Kidney capillary endothelial cell (primary cell): Measurements from ENCODE around the gene NOP14.
"Not testable (repeated sequence)": the region's sequence is repeated elsewhere in the genome, so short reads cannot be mapped to it uniquely, and the experiment has no call there.

Source experiments
- DNase-seq: peaks from one replicate; pipeline ENCODE4 v3.0.0-alpha.2; 2018; ENCODE audit warnings: low spot score

The NOP14 gene

DNA sequence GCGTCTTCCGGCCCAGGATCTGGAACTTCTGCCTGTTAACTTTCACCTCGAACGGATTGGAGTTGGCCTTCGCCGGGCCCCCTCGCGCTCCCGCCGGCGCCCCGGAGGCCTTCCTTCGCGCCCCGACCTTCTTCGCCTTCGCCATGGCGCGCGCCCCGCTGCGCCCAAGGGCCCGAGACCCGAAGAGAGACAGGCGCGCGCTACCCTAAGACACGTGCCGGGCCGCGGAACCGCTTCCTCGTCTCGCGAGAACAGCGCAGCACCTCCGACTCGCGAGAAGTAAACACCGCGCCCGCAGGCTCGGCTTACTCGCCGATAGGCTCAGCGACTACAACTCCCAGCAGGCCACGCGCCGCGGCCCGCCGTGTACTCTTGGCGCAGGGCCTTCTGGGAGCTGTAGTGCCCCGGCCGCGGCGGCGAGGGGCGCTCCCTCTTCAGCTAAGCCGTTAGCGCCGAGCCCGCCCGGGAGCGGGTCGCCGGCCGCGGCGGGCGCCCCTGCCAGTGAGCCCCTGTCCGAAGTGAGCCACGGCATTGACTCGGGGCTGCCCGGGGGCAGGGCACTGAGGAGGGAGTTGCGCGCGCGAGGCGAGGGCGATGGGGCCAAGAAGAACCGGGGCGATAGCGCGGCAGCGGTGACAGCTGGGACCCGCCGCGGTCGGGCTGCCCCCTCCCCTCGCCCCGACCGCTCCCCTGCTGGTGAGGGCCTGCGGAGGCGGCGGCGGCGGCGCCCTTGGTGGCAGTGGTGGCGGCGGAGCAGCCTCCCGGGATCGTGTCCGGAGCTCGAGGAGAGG is at the start of gene NOP14, which contains the start of gene GRK4:
Gene NOP14, minus strand, starts transcription at position 232 of the 791 bp plus-strand sequence. Its CDS starts 87 bp downstream, at position 145.
Gene GRK4, plus strand, starts transcription at position 397 of the 791 bp plus-strand sequence. CDS start 500 bp downstream, outside the sequence.
- peak; percentile 98 for DNase-seq

GRCh38 chr4:3011456-3012220 is 48.4 kb upstream of the NOP14 start:
- DNase-seq, result no peak

DNA sequence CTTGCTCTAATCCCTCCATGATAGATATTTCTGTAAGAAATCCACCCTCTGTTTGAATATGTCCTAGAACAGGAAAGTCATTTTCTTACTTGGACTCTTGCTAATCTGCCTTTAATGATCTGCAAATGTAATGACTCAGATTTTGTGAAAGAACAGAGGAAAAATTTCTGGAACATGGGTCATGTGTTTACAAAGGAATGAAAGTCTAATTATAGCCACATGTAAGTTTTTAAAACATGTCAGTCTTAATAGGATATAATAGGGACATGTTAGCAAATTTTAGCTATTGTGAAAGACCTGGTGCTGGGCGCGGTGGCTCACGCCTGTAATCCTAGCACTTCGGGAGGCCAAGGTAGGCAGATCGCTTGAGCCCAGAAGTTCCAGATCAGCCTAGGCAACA is 47.8 kb upstream of the NOP14 start:
- DNase-seq, result no peak

DNA sequence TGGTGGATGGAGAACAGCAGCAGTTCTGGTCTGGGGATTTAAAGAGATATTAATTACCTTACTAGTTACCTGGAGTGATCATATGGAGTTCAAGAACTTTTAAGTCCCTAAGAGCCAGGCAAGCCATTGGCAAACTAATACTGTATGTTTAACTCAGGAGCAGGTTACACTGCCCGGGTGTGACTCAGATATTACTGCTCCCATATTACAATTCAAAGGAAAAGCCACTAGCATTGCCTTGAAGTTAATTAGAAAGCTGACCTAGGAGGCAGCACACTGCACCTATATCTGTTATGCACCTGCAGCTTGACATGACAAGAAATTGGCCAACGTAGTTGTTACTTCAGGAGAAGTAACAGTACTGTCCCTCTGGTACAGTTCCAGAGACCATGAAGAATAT is 47.4 kb upstream of the NOP14 start:
- DNase-seq, result no peak

GRCh38 chr4:3009422-3009821 is 46.2 kb upstream of the NOP14 start:
- no peak for DNase-seq

- DNase-seq, result no peak
These were observed 44.5 kb upstream of the NOP14 start for GRCh38 chr4:3007724-3008123.

DNA sequence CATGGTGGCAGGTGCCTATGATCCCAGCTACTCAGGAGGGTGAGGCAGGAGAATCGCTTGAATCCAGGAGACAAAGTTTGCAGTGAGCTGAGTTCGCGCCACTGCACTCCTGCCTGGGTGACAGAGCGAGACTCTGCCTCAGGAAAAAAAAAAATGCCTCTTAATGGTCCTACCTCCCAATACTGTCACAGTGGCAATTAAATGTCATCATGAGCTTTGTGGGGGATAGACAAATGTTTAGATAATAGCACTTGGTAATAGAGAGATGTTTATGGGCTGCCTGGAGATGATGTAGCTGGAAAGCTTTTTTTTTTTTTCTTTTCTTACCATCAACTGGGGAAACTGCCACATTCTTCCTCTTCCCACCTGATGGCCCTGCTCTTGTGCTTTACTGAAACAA is 33.2 kb upstream of the NOP14 start:
- no peak for DNase-seq

DNA sequence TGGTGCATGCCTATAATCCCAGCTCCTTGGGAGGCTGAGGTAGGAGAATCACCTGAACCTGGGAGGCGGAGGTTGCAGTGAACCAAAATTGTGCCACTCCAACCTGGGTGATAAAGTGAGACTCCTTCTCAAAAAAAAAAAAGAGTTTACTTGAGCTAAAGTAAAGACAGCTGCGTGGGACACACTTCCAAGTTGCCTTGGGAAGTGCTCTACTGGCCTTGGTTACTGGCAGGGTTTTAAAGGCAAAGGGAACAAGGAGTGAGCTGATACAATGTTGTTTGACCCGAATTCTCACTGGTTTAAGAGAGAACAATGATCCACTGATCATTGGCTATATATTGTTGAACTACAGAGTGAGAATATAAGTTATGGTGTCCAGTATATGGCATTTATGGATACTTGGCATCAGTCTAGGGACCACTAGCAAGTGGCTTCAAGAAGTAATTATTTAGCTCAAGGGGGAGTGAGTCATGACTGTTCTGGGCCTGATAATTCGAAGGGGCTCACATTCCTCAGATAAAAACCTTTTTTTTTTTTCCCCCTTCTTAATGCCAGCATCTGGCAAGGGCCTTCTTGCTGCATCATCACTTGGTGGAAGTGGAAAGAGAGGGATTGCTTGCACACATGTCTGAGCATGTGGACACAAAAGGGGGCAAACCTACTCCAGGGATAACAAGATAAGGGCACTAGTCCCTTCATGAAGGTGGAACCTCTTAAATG is 32.5 kb upstream of the NOP14 start:
- no peak for DNase-seq

DNA sequence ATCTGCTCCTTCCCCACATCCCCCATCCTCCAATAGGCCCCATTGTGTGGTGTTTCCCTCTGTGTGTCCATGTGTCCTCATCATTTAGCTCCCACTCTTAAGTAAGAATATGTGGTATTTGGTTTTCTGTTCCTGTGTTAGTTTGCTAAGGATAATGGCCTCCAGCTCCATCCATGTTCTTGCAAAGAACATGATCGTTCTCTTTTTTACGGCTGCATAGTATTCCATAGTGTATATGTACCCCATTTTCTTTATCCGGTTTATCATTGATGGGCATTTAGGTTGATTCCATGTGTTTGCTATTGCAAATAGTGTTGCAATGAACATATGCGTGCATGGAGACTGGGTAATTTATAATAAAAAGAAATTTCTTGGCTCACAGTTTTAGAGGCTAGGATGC is 31.7 kb upstream of the NOP14 start:
- DNase-seq, result no peak

- no peak for DNase-seq
These were observed 28.0 kb upstream of the NOP14 start for GRCh38 chr4:2991243-2991642.

DNA sequence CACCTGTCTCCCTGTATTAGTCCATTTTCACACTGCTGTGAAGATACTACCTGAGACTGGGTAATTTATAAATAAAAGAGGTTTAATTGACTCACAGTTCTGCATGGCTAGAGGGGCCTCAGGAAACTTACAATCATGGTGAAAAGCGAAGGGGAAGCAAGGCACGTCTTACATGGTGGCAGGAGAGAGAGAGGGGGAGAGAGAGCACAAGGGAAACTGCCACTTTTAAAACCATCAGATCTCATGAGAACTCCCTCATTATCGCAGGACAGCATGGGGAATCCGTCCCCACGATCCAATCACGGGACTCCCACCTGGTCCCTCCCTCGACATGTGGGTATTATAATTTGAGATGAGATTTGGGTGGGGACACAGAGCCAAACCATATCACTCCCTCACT is 20.5 kb upstream of the NOP14 start:
- not testable (repeated sequence) for DNase-seq

GRCh38 chr4:2982012-2982411 is 18.8 kb upstream of the NOP14 start:
- no peak for DNase-seq

DNA sequence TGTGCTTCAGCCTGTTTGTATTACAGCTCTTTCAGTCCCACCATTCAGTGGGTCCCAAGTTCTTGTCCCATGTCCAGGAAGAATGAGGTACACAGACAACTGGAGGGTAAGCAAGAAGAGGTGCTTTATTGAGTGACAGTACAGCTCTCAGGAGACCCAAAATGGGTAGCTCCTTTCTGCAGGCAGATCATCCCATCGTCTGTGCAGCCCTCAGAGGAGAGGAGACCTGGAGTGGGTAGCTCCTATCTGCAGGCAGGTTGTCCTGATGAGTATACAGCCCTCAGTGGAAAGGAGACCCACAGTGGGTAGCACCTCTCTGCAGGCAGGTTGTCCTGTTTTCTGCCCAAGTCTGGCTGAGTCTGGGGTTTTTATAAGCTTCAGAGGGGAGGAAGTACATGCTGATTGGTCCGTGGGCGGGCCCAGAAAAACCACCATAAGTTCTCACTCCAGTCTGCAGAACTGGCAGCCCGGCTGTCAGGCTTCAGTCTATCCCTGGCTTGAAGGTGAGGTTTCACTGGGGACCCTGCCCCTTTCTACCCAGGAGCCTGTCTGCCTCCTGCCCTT is 18.1 kb upstream of the NOP14 start:
- no peak for DNase-seq

DNA sequence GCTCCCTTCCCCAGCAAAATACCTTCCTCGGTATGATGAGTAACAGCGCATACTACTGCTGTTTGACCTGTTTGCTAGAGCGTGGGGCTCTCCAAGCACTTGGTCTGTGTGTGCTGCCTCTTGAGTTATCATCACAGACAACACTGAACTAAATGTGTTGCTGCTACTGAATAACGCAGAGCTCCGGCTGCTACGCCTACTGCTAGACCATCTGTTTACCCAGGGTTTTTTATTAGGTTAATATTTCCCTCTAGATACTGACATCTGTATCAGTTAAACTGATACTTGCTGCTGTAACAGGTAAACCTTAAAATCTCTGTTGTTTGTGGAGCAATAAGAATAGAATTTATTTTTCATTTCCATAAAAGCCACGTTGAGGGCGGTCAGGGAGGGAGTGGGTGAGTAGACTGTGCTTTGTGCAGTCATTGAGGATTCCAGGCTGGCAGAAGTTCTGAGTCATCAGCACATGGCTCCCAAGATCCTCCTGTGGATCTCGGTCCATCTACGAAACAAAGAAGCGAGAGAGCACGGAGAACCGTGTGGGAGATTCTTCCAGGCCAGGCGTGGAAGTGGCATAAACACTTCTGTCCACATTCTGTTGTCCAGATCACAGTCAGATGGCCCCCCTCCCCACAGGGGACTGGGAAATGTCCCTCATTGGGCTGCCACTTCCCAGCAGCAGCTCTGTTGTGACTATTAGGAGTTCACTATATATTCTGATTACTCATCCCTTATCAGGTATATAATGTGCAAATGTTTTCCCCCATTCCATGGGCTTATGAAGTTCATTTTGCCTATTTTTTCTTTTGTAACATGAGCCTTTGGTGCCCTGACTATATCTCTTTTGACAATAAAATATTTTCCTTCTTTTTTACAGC is 14.2 kb upstream of the NOP14 start:
- DNase-seq, result no peak

GRCh38 chr4:2971275-2971674 is 8.1 kb upstream of the NOP14 start:
- no peak for DNase-seq

- DNase-seq, result no peak
These were observed 5.2 kb upstream of the NOP14 start for GRCh38 chr4:2968381-2968780.

DNA sequence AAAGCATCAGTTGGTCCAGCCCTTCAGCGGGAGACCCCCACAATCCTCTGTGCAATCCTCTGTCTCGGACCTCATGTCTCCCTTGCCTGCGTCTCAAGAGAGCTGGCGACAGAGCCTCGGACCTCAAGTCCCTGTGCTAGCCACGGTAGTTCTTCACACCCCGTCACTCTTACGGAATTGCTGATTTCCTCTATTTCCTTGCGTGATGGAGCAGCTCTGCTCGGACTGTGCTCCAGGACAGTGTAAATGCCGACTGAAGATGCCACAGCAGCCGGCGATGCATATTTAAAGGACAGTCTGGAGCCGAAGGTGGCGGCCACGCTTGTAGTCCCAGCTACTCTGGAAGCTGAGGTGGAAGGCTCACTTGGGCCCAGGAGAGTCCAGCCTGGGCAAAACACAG is 2.1 kb upstream of the NOP14 start:
- no peak for DNase-seq

GRCh38 chr4:2964706-2965258 is 1.6 kb upstream of the NOP14 start:
- no peak for DNase-seq

GRCh38 chr4:2963966-2964471 is 813 bp upstream of the NOP14 start:
- DNase-seq, result peak; percentile 52

DNA sequence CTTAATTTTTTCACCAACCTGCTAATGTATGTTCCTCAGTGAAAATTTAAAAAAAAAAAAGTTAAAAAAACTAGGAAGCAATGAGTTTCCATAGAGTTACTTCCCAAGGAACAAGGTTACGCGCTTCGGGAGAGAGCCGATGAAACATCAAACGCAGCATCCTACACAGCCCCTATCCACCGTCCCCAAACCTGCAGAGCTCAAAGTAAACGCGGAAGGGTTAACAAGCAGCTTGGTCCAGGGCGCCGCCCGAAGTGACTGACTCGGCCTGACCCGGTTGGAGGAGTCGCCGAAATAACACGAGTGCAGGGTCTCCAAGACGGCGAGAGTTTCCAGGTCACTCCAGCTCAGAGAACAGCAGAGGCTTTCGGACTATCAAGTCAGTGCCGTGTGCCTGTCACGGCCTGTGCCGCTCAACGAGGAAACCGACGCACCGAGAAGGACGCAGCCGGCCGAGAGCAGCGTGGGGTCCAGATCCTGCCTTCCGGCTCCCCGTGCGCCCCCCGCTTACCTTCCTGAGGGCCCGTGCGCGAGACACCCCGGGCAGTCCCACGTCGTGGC is 512 bp downstream of the NOP14 start:
- peak; percentile 44 for DNase-seq
